SU-DHL-6 (cell line): ENCODE results near the gene GALNT11.

ENCODE experiments used
- CTCF ChIP-seq: fragments of 200-600 bp; sonication (generic); IDR thresholded peaks from one replicate; pipeline ENCODE4 v1.5.1; 2017; ENCODE audit warnings: antibody characterized with exemption, mild to moderate bottlenecking, low read length, moderate library complexity; ENCODE audit not compliant: insufficient read depth, poor library complexity, severe bottlenecking
- EZH2phosphoT487 ChIP-seq: fragments of 200-600 bp; sonication (generic), shearing (Covaris generic); conservative IDR thresholded peaks from 2 replicates; pipeline ENCODE4 v1.6.1; 2018; ENCODE audit warnings: mild to moderate bottlenecking, antibody characterized with exemption, low read length, moderate library complexity, mixed read lengths

GRCh38 chr7:152074673-152075072, 49.2 kb downstream of the GALNT11 start:
- no peak for TF ChIP-seq CTCF
- TF ChIP-seq EZH2phosphoT487, result no peak
